Subcutaneous abdominal adipose tissue (tissue), 5 donors: ENCODE data around the gene ANKRD61.
"Not testable (repeated sequence)": the region's sequence is repeated elsewhere in the genome, so short reads cannot be mapped to it uniquely, and the experiment has no call there.

Source experiments
- H3K27ac ChIP-seq: one replicate; pipeline ENCODE4 v1.7.0; 2013; ENCODE audit warnings: low read depth, mild to moderate bottlenecking, inconsistent platforms, low read length, moderate library complexity
- H3K27me3 ChIP-seq, 5 donors: one replicate each; pipeline ENCODE4 v1.7.0; 2013; ENCODE audit warnings: low read length in 5 of 5, inconsistent platforms in 1 of 5; ENCODE audit not compliant: control insufficient read depth in 5 of 5, insufficient read depth in 4 of 5
- H3K36me3 ChIP-seq, 5 donors: one replicate each; pipeline ENCODE4 v1.7.0; 2013; ENCODE audit warnings: low read length in 5 of 5; ENCODE audit not compliant: control insufficient read depth in 5 of 5, insufficient read depth in 5 of 5
- H3K4me1 ChIP-seq, 5 donors: one replicate each; pipeline ENCODE4 v1.7.0; 2013; ENCODE audit warnings: low read length in 5 of 5, mild to moderate bottlenecking in 3 of 5, moderate library complexity in 1 of 5; ENCODE audit not compliant: control insufficient read depth in 5 of 5, insufficient read depth in 5 of 5
- H3K4me3 ChIP-seq, 5 donors: one replicate each; pipeline ENCODE4 v1.7.0; 2013; ENCODE audit warnings: low read length in 5 of 5, low read depth in 1 of 5
- H3K9ac ChIP-seq, 5 donors: one replicate each; pipeline ENCODE4 v1.7.0; 2013; ENCODE audit warnings: low read length in 5 of 5, mild to moderate bottlenecking in 4 of 5, moderate library complexity in 3 of 5
- H3K9me3 ChIP-seq, 5 donors: one replicate each; pipeline ENCODE4 v1.7.0; 2013; ENCODE audit warnings: low read length in 5 of 5; ENCODE audit not compliant: control insufficient read depth in 5 of 5
- donor health status: healthy.
- donor health status: healthy.
- donor health status: healthy.
- donor health status: healthy.
- donor health status: healthy.

ANKRD61 gene

GRCh38 chr7:6031567-6031966 lies 391 bp downstream of the ANKRD61 start:
- Histone ChIP-seq H3K27ac (no peak overlapping the region), H3K4me1 (peaks cover 0 to 6% (median 2%) of the 10 kb centered on the region in 5 donors), H3K9ac (no peak overlapping the region), H3K4me3 (no peak overlapping the region), H3K27me3 (no peaks in the 10 kb centered on the region), H3K9me3 (no peaks in the 10 kb centered on the region), H3K36me3 (peaks cover 23 to 85% (median 65%) of the 10 kb centered on the region in 5 donors)

GRCh38 chr7:6032167-6032566 lies 991 bp downstream of the ANKRD61 start:
- Histone ChIP-seq H3K27ac (no peak overlapping the region), H3K4me1 (peaks cover 0 to under 1% (median 0%) of the 10 kb centered on the region in 5 donors), H3K9me3 (no peaks in the 10 kb centered on the region), H3K27me3 (no peaks in the 10 kb centered on the region), H3K4me3 (no peak overlapping the region), H3K9ac (no peak overlapping the region), H3K36me3 (peaks cover 24 to 85% (median 62%) of the 10 kb centered on the region in 5 donors)

- no peak overlapping the region for H3K4me3 ChIP-seq
- peaks cover 26 to 85% (median 64%) of the 10 kb centered on the region in 5 donors for H3K36me3 ChIP-seq
- no peaks in the 10 kb centered on the region for H3K9me3 ChIP-seq
- no peaks in the 10 kb centered on the region for H3K4me1 ChIP-seq
- no peak overlapping the region for H3K27ac ChIP-seq
- no peaks in the 10 kb centered on the region for H3K27me3 ChIP-seq
- H3K9ac ChIP-seq: no peak overlapping the region
These were observed 1.5 kb downstream of the ANKRD61 start for GRCh38 chr7:6032641-6033040.

DNA sequence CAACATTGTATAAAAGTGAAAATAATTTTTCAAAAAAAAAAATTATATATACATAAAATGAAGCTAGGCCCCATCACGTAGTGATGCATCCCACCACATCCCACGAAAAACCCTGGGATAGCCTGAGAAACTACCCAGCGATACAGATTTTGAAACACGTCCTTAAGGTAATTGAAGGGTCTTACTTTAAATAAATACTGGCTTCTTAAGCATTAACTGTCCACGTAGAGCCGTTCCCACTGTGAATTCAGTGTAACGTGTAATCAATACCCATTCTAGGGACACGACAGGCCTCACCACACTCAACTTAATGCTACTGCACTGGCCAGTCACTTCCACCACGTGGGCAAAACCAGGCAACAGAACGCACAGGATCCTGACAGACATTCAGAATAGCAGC lies 4.0 kb downstream of the ANKRD61 start:
- Histone ChIP-seq H3K27me3 (no peaks in the 10 kb centered on the region), H3K4me3 (no peak overlapping the region), H3K9ac (no peak overlapping the region), H3K36me3 (peaks cover 24 to 86% (median 67%) of the 10 kb centered on the region in 5 donors), H3K9me3 (no peaks in the 10 kb centered on the region), H3K27ac (no peak overlapping the region), H3K4me1 (no peaks in the 10 kb centered on the region)

GRCh38 chr7:6035686-6036085 lies 4.5 kb downstream of the ANKRD61 start:
- Histone ChIP-seq H3K4me1 (no peaks in the 10 kb centered on the region), H3K36me3 (peaks cover 24 to 86% (median 71%) of the 10 kb centered on the region in 5 donors), H3K9me3 (no peaks in the 10 kb centered on the region), H3K27me3 (no peaks in the 10 kb centered on the region), H3K9ac (no peak overlapping the region), H3K27ac (no peak overlapping the region), H3K4me3 (no peak overlapping the region)

DNA sequence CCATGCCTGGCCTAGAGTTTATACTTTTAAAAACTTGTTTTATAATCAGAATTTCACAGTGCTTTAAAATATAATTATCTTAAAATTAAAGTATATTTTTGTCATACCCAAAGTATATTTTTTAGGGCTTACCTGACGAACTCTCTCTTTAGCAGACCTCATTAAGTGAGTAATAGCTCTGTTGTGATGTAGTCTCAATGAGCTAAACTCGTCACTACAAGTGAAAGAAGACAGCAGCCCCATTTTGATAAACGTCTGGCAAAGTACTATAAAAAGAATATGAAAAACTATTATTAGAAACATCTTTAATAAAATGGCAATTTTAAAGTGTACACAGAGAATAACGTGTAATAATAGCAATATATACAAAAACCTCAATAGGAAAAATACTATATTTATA lies 18.6 kb downstream of the ANKRD61 start:
- no peaks in the 10 kb centered on the region for H3K9me3 ChIP-seq
- H3K4me3 ChIP-seq: no peak overlapping the region
- H3K4me1 ChIP-seq: no peaks in the 10 kb centered on the region
- no peak overlapping the region for H3K9ac ChIP-seq
- no peaks in the 10 kb centered on the region for H3K27me3 ChIP-seq
- H3K27ac ChIP-seq: no peak overlapping the region
- H3K36me3 ChIP-seq: peaks cover 19 to 59% (median 39%) of the 10 kb centered on the region in 5 donors

- H3K4me3 ChIP-seq, H3K4me1 ChIP-seq, H3K27ac ChIP-seq, H3K27me3 ChIP-seq, H3K9me3 ChIP-seq, H3K9ac ChIP-seq: not testable (repeated sequence)
- peaks cover 14 to 47% (median 30%) of the 10 kb centered on the region in 5 donors for H3K36me3 ChIP-seq
These were observed 20.0 kb downstream of the ANKRD61 start for GRCh38 chr7:6051185-6051584.

DNA sequence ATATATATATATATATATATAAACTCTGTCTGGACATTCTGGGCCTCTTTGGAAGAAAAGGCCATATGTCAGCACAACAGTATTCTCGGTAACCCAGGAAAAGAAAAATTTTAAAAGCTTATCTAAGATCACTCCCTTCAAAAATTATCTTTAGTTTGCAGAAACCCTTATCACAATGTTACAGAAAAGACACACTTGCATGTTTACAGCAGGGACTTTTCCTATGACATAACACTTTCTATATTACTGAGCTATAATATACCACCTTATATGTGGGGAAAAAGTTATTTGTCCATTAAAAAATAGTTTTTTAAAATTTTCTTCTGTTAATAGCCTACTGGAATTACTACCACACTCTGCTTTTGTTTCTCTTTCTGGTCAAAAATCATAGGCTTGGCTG lies 25.4 kb downstream of the ANKRD61 start:
- Histone ChIP-seq H3K4me3 (no peak overlapping the region), H3K36me3 (peaks cover 0 to 8% (median 6%) of the 10 kb centered on the region in 5 donors), H3K27ac (no peak overlapping the region), H3K9ac (no peak overlapping the region), H3K27me3 (no peaks in the 10 kb centered on the region), H3K4me1 (peaks cover 0 to 22% (median 20%) of the 10 kb centered on the region in 5 donors), H3K9me3 (no peaks in the 10 kb centered on the region)

- Histone ChIP-seq H3K9me3 (no peaks in the 10 kb centered on the region), H3K4me1 (peaks cover 0 to 22% (median 20%) of the 10 kb centered on the region in 5 donors), H3K36me3 (peaks cover 0 to 8% (median 5%) of the 10 kb centered on the region in 5 donors), H3K27ac (peak overlapping the region; percentile 80), H3K9ac (peak overlapping the region in 1 of 5 donors; percentile 52), H3K4me3 (peak overlapping the region in 4 of 5 donors; percentile 75 to 91 (median 86)), H3K27me3 (no peaks in the 10 kb centered on the region)
These were observed 26.3 kb downstream of the ANKRD61 start for GRCh38 chr7:6057316-6058129.

- not testable (repeated sequence) for H3K27ac ChIP-seq, H3K9me3 ChIP-seq, H3K4me3 ChIP-seq, H3K27me3 ChIP-seq, H3K36me3 ChIP-seq, H3K9ac ChIP-seq
- peaks cover 0 to 22% (median 20%) of the 10 kb centered on the region in 5 donors for H3K4me1 ChIP-seq
These were observed 28.8 kb downstream of the ANKRD61 start for GRCh38 chr7:6059941-6060340.
